ENCODE results near the gene LBR.

DNA sequence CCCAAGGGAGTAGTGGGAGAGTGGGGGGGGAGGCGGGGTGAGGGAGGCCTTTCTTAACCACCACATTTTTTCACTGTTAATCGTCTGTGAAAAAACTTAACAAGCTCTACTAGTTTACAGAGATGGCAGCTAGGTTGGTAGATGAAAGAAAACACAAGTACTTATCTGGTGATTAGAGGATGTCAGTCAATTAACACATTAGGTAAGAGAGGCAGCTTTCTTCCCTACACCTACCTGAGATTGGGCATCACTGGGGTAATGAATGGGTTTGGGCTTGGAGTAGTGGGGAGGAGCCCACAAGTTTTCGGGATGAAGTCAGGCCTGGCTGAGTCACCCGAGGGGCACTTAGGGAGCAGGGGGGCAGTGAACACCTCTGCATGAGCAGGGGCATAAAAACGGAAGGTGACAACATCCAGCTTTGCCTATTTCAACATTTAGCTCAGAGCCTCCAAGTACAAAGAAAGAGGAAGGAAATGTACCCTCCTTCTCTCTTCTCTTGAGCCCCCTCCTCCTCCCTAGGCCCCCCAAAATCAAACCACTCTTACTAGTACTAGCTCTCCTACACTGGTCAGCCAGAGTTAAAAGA is 2.5 kb downstream of the LBR start:
- TF ChIP-seq CTCF (tag by site-specific recombination; IDR thresholded peaks at IDR 0.05) (no peak), ZNF623 (tag by site-specific recombination; IDR thresholded peaks at IDR 0.05) (peak; percentile 40), ZNF670 (tag by site-specific recombination; IDR thresholded peaks at IDR 0.05; ENCODE audit: low read depth) (no peak)
- TF ChIP-seq, protein P1, sequence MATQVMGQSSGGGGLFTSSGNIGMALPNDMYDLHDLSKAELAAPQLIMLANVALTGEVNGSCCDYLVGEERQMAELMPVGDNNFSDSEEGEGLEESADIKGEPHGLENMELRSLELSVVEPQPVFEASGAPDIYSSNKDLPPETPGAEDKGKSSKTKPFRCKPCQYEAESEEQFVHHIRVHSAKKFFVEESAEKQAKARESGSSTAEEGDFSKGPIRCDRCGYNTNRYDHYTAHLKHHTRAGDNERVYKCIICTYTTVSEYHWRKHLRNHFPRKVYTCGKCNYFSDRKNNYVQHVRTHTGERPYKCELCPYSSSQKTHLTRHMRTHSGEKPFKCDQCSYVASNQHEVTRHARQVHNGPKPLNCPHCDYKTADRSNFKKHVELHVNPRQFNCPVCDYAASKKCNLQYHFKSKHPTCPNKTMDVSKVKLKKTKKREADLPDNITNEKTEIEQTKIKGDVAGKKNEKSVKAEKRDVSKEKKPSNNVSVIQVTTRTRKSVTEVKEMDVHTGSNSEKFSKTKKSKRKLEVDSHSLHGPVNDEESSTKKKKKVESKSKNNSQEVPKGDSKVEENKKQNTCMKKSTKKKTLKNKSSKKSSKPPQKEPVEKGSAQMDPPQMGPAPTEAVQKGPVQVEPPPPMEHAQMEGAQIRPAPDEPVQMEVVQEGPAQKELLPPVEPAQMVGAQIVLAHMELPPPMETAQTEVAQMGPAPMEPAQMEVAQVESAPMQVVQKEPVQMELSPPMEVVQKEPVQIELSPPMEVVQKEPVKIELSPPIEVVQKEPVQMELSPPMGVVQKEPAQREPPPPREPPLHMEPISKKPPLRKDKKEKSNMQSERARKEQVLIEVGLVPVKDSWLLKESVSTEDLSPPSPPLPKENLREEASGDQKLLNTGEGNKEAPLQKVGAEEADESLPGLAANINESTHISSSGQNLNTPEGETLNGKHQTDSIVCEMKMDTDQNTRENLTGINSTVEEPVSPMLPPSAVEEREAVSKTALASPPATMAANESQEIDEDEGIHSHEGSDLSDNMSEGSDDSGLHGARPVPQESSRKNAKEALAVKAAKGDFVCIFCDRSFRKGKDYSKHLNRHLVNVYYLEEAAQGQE (tag by site-specific recombination; IDR thresholded peaks at IDR 0.05): no peak

Measured in HEK293 (cell line).